ENCODE data around the gene ABAT.

DNA sequence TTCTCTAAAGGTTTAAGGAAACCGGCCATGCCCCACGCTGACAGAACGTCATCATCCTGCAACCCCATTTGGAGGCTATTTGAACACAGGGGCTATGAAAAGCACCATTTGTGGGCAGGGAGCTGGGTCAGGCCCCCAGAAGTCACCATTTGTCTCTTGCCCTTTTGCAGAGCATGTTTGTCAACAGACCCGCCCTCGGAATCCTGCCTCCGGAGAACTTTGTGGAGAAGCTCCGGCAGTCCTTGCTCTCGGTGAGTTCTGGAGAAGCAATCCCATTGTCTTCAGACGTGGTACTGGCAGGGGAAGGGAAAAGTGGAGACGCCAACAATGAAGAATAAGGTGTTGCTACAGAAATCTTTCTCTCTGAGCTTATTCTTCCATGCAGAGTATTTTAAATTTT, 89.5 kb downstream of the ABAT start:
- TF ChIP-seq, protein P1, sequence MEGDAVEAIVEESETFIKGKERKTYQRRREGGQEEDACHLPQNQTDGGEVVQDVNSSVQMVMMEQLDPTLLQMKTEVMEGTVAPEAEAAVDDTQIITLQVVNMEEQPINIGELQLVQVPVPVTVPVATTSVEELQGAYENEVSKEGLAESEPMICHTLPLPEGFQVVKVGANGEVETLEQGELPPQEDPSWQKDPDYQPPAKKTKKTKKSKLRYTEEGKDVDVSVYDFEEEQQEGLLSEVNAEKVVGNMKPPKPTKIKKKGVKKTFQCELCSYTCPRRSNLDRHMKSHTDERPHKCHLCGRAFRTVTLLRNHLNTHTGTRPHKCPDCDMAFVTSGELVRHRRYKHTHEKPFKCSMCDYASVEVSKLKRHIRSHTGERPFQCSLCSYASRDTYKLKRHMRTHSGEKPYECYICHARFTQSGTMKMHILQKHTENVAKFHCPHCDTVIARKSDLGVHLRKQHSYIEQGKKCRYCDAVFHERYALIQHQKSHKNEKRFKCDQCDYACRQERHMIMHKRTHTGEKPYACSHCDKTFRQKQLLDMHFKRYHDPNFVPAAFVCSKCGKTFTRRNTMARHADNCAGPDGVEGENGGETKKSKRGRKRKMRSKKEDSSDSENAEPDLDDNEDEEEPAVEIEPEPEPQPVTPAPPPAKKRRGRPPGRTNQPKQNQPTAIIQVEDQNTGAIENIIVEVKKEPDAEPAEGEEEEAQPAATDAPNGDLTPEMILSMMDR (IDR thresholded peaks at IDR 0.05 in 4 of 5, conservative IDR thresholded peaks at IDR 0.05 in 1 of 5): no peak
- no peak for TF ChIP-seq POLR2A (IDR thresholded peaks at IDR 0.05)

Measured in gastrocnemius medialis (tissue), 4 donors.